GM18505 (cell line): Measurements from ENCODE around the gene HACD3.
A peak's percentile ranks its signal among the peaks of the same experiment; 100 is the strongest.

Experiments used
- ATAC-seq: cut with Tn5 transposase; IDR thresholded peaks from one replicate; pipeline ENCODE4 v1.9.1; 2021; ENCODE audit not compliant: unreplicated experiment
- POLR2A ChIP-seq: IDR thresholded peaks from 4 replicates; pipeline ENCODE4 v1.6.1; 2011; ENCODE audit warnings: borderline replicate concordance; ENCODE audit not compliant: insufficient read depth, insufficient read length; ENCODE audit errors: extremely low read depth

Gene HACD3

GRCh38 chr15:65530318-65531111 lies at the start of gene HACD3:
TSS of gene HACD3 (plus strand) at chr15:65530463. CDS start at chr15:65530632, 169 bp downstream.
- peak; percentile 71 for TF ChIP-seq POLR2A
- peak; percentile 64 for ATAC-seq

- ATAC-seq: no peak
- no peak for TF ChIP-seq POLR2A
These were observed 45.4 kb upstream of the HACD3 start for GRCh38 chr15:65484876-65485275.

GRCh38 chr15:65494076-65494475 lies 36.2 kb upstream of the HACD3 start:
- ATAC-seq: no peak
- TF ChIP-seq POLR2A: no peak

GRCh38 chr15:65509321-65509720 lies 20.9 kb upstream of the HACD3 start:
- TF ChIP-seq POLR2A: no peak
- ATAC-seq: no peak

GRCh38 chr15:65512189-65512588 lies 18.1 kb upstream of the HACD3 start:
- TF ChIP-seq POLR2A: no peak
- ATAC-seq: no peak

GRCh38 chr15:65512807-65513416 lies 17.4 kb upstream of the HACD3 start:
- ATAC-seq: no peak
- no peak for TF ChIP-seq POLR2A

- ATAC-seq: peak; percentile 87
- TF ChIP-seq POLR2A: peak; percentile 87
These were observed 13.0 kb upstream of the HACD3 start, which contains the start of gene DPP8 for GRCh38 chr15:65516997-65517865. TSS of gene DPP8 (minus strand) at chr15:65517689. CDS start at chr15:65512553, 5,136 bp downstream.

GRCh38 chr15:65517866-65518207 lies 12.4 kb upstream of the HACD3 start:
- no peak for TF ChIP-seq POLR2A
- ATAC-seq: no peak

GRCh38 chr15:65518633-65519285 lies 11.5 kb upstream of the HACD3 start:
- no peak for ATAC-seq
- no peak for TF ChIP-seq POLR2A

GRCh38 chr15:65521350-65521749 lies 8.9 kb upstream of the HACD3 start:
- TF ChIP-seq POLR2A: no peak
- no peak for ATAC-seq

GRCh38 chr15:65524226-65524625 lies 6.0 kb upstream of the HACD3 start:
- no peak for ATAC-seq
- no peak for TF ChIP-seq POLR2A

GRCh38 chr15:65525622-65526021 lies 4.6 kb upstream of the HACD3 start:
- no peak for ATAC-seq
- TF ChIP-seq POLR2A: no peak

- ATAC-seq: no peak
- TF ChIP-seq POLR2A: no peak
These were observed 1.7 kb upstream of the HACD3 start for GRCh38 chr15:65528461-65529060.

GRCh38 chr15:65529762-65530317 lies 423 bp upstream of the HACD3 start:
- ATAC-seq: no peak

More at GRCh38 chr15:65529762-65530317, 423 bp upstream of the HACD3 start:
- no peak for TF ChIP-seq POLR2A
